OCI-LY7 (cell line): ENCODE measurements around the gene ARFGAP3. TPM values are rescaled to one million over a fixed set of nuclear protein-coding genes. Genes with fewer than 3 reads are reported as not detected.
"Not testable (repeated sequence)": the region's sequence is repeated elsewhere in the genome, so short reads cannot be mapped to it uniquely, and the experiment has no call there.

Experiments used
- BruUV-seq: library from RNA; stranded (reverse); fragments of 400-500 nt; replicated peaks from 2 replicates; lab custom pipeline; 2021; lab: Mats Ljungman, UMichigan
- CTCF ChIA-PET: fragments of 300-600 bp; sonication (Branson Sonifier 250); formaldehyde crosslinking; loops from one replicate; lab custom pipeline; 2022; ENCODE audit warnings: antibody characterized with exemption; ENCODE audit not compliant: unreplicated experiment; lab: Charles Lee
- POLR2A ChIA-PET: fragments of 300-600 bp; sonication (Branson Sonifier 250); formaldehyde crosslinking; loops from one replicate; lab custom pipeline; 2022; ENCODE audit warnings: antibody characterized with exemption; lab: Charles Lee
- DNase-seq: peaks from one replicate; pipeline ENCODE4 v3.0.0-alpha.2; 2015; ENCODE audit warnings: low spot score
- H2AFZ ChIP-seq: fragments of 200-600 bp; sonication (generic), shearing (Covaris generic); 2 replicates; pipeline ENCODE4 v1.6.1; 2014; ENCODE audit warnings: mild to moderate bottlenecking, antibody characterized with exemption, low read length, moderate library complexity
- H3K27ac ChIP-seq: fragments of 200-600 bp; sonication (generic); 2 replicates; pipeline ENCODE4 v1.5.1; 2014; ENCODE audit warnings: mixed run types, low read depth, mild to moderate bottlenecking, moderate library complexity, low read length, inconsistent platforms; ENCODE audit not compliant: poor library complexity, severe bottlenecking
- H3K36me3 ChIP-seq: fragments of 200-600 bp; sonication (generic); 2 replicates; pipeline ENCODE4 v1.6.1; 2014; ENCODE audit warnings: mild to moderate bottlenecking, antibody characterized with exemption, low read length, moderate library complexity, mixed read lengths; ENCODE audit not compliant: insufficient read depth
- H3K4me1 ChIP-seq: fragments of 200-600 bp; sonication (generic); 2 replicates; pipeline ENCODE4 v1.5.1; 2014; ENCODE audit warnings: mild to moderate bottlenecking, low read length; ENCODE audit not compliant: insufficient read depth, poor library complexity, severe bottlenecking
- H3K4me2 ChIP-seq: fragments of 200-600 bp; sonication (generic); 2 replicates; pipeline ENCODE4 v1.6.1; 2014; ENCODE audit warnings: mild to moderate bottlenecking, low read length
- H3K4me3 ChIP-seq: fragments of 200-600 bp; sonication (generic); 2 replicates; pipeline ENCODE4 v1.5.1; 2014; ENCODE audit warnings: mild to moderate bottlenecking, low read depth, low read length; ENCODE audit not compliant: poor library complexity, severe bottlenecking
- H3K79me2 ChIP-seq: fragments of 200-600 bp; sonication (generic); 2 replicates; pipeline ENCODE4 v1.6.1; 2016; ENCODE audit warnings: low read depth, mild to moderate bottlenecking, low read length, moderate library complexity, mixed read lengths; ENCODE audit not compliant: insufficient read depth
- H3K9me2 ChIP-seq: fragments of 200-600 bp; sonication (generic); 2 replicates; pipeline ENCODE4 v1.6.1; 2016; ENCODE audit warnings: mild to moderate bottlenecking, low read length, mixed read lengths; ENCODE audit not compliant: insufficient read depth
- H3K9me3 ChIP-seq: fragments of 200-600 bp; sonication (generic); 2 replicates; pipeline ENCODE4 v1.6.1; 2014; ENCODE audit warnings: mild to moderate bottlenecking, mixed run types, low read length, mixed read lengths
- H4K20me1 ChIP-seq: fragments of 200-600 bp; sonication (generic); 2 replicates; pipeline ENCODE4 v1.6.1; 2014; ENCODE audit warnings: mild to moderate bottlenecking, antibody characterized with exemption, low read length, moderate library complexity, mixed read lengths; ENCODE audit not compliant: insufficient read depth
- CTCF ChIP-seq: fragments of 200-600 bp; sonication (generic); conservative IDR thresholded peaks from 2 replicates; pipeline ENCODE4 v1.5.1; 2014; ENCODE audit warnings: mild to moderate bottlenecking, antibody characterized with exemption, low read length, moderate library complexity, mixed read lengths
- EZH2phosphoT487 ChIP-seq: fragments of 200-600 bp; sonication (generic); IDR thresholded peaks from 2 replicates; pipeline ENCODE4 v1.6.1; 2018; ENCODE audit warnings: low read depth, borderline replicate concordance, mild to moderate bottlenecking, mixed run types, antibody characterized with exemption, low read length, moderate library complexity, mixed read lengths
- intact Hi-C: fragments of 100-400 bp; cut with micrococcal nuclease; formaldehyde crosslinking; loops from one replicate; pipeline ENCODE4 v1.10.0; 2022; ENCODE audit not compliant: unreplicated experiment
- total RNA-seq, 2 experiments: library from RNA; depleted of rRNA in 1 of 2; stranded (reverse); fragments of >200 nt in 1 of 2; shearing (Covaris generic) in 1 of 2; gene quantifications; 2 replicates each; pipeline ENCODE4 v1.2.3, GENCODE V29; 2014 to 2022

The ARFGAP3 gene
- total RNA-seq, 2 experiments from 2014 or later, result 24.2 to 47.0 TPM

DNA sequence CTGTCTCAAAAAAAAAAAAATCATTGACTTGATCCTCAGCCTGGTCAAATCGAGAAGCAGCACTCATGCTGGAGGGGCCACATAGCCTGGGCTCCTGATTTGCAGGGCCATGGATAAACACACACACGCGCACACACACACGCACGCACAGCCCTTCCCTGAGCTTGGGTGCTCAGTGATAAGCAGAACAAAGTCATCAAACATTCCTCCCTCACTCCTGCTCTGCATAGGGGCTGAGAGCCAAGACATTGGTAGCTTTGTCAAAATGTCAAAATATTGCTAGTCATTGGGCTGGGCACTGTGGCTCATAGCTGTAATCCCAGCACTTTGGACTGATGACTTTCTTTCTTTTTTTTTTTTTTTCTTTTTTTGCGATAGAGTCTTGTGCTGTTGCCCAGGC, 102.4 kb downstream of the ARFGAP3 start:
- Histone ChIP-seq H3K4me1 (peaks cover 30% of the 10 kb centered on the region), H2AFZ (no peak overlapping the region), H3K27ac (no peak overlapping the region), H3K79me2 (no peaks in the 10 kb centered on the region), H3K9me2 (no peaks in the 10 kb centered on the region), H3K36me3 (no peaks in the 10 kb centered on the region), H3K4me3 (no peak overlapping the region), H3K9me3 (no peaks in the 10 kb centered on the region), H4K20me1 (no peaks in the 10 kb centered on the region), H3K4me2 (no peak overlapping the region)
- no TSS peak for BruUV-seq
- ChIA-PET POLR2A (no interaction called here), CTCF (no interaction called here)
- intact Hi-C loops, result no loop called here
- DNase-seq, result no peak
- no peak for TF ChIP-seq EZH2phosphoT487
- TF ChIP-seq CTCF, result no peak

- no peak for TF ChIP-seq CTCF
- TF ChIP-seq EZH2phosphoT487, result no peak
- Histone ChIP-seq H3K9me3 (no peaks in the 10 kb centered on the region), H3K4me3 (no peak overlapping the region), H3K27ac (no peak overlapping the region), H3K36me3 (no peaks in the 10 kb centered on the region), H2AFZ (no peak overlapping the region), H3K9me2 (no peaks in the 10 kb centered on the region), H4K20me1 (no peaks in the 10 kb centered on the region), H3K4me1 (peaks cover 26% of the 10 kb centered on the region), H3K4me2 (no peak overlapping the region), H3K79me2 (no peaks in the 10 kb centered on the region)
- CTCF ChIA-PET, result no interaction called here
- DNase-seq, result no peak
- POLR2A ChIA-PET, result no interaction called here
- intact Hi-C loops, result no loop called here
- no TSS peak for BruUV-seq
These were observed 104.2 kb downstream of the ARFGAP3 start for GRCh38 chr22:42752912-42753311.

- no peak for DNase-seq
- H2AFZ ChIP-seq, result no peak overlapping the region
- H3K79me2 ChIP-seq, result no peaks in the 10 kb centered on the region
- no peaks in the 10 kb centered on the region for H3K9me2 ChIP-seq
- no TSS peak for BruUV-seq
- no peaks in the 10 kb centered on the region for H4K20me1 ChIP-seq
- CTCF ChIA-PET, result no interaction called here
- H3K36me3 ChIP-seq, result no peaks in the 10 kb centered on the region
- no peak for TF ChIP-seq EZH2phosphoT487
- H3K27ac ChIP-seq, result no peak overlapping the region
- H3K4me2 ChIP-seq, result no peak overlapping the region
- H3K9me3 ChIP-seq, result no peaks in the 10 kb centered on the region
- intact Hi-C loops, result no loop called here
- peaks cover 25% of the 10 kb centered on the region for H3K4me1 ChIP-seq
- POLR2A ChIA-PET, result no interaction called here
- no peak overlapping the region for H3K4me3 ChIP-seq
These were observed 104.8 kb downstream of the ARFGAP3 start for GRCh38 chr22:42752230-42752746.

DNA sequence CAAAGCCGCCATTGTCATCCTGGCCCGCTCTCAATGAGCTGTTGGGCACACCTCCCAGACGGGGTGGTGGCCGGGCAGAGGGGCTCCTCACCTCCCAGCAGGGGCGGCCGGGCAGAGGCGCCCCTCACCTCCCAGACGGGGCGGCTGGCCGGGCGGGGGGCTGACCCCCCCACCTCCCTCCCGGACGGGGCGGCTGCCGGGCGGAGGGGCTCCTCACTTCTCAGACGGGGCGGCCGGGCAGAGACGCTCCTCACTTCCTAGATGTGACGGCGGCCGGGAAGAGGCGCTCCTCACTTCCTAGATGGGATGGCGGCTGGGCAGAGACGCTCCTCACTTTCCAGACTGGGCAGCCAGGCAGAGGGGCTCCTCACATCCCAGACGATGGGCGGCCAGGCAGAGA, 106.7 kb downstream of the ARFGAP3 start:
- H3K4me1 ChIP-seq, result peaks cover 20% of the 10 kb centered on the region
- DNase-seq, POLR2A ChIA-PET, H3K9me3 ChIP-seq, H3K4me3 ChIP-seq, CTCF ChIA-PET, H3K36me3 ChIP-seq, H3K9me2 ChIP-seq, H2AFZ ChIP-seq, H3K27ac ChIP-seq, BruUV-seq, H3K79me2 ChIP-seq, H4K20me1 ChIP-seq, intact Hi-C loops, H3K4me2 ChIP-seq: not testable (repeated sequence)
